K562 (cell line): ENCODE data around the gene GPR183. TPM values are rescaled to one million over a fixed set of nuclear protein-coding genes. Genes with fewer than 3 reads are reported as not detected.

Experiments used
- ATAC-seq: fragments of 200-7000 bp; cut with Tn5 transposase; 3 replicates; pipeline ENCODE4 v1.9.1; 2020; ENCODE audit warnings: moderate library complexity
- BruUV-seq: library from RNA; stranded (reverse); fragments of 400-500 nt; replicated peaks from 2 replicates; lab custom pipeline; 2021; lab: Mats Ljungman, UMichigan
- CTCF ChIA-PET: fragments of 300-600 bp; formaldehyde crosslinking; extraction: SDS; loops from one replicate; lab custom pipeline; 2021; ENCODE audit warnings: low intra/inter-chr PET ratio; lab: Yijun Ruan, JAX
- POLR2A ChIA-PET: fragments of 300-600, 350-650 bp; sonication (Branson Sonifier 250); formaldehyde crosslinking; extraction: SDS; loops from one replicate; lab custom pipeline; 2021; ENCODE audit warnings: antibody characterized with exemption, inconsistent platforms; lab: Yijun Ruan, JAX
- DNase-seq, 4 experiments: peaks; one replicate each; pipeline versions ENCODE4 v3.0.0 to v3.0.0-alpha.2; 2011 to 2018; ENCODE audit warnings: low spot score in 3 of 4, mixed read lengths in 3 of 4; ENCODE audit errors: extremely low read depth in 1 of 4
- FAIRE-seq: peaks from 2 replicates; lab custom pipeline; 2011; peaks lifted over from hg19 to GRCh38; lab: Jason Lieb, UNC
- H2AFZ ChIP-seq: 2 replicates; pipeline ENCODE4 v1.6.0; 2011; ENCODE audit warnings: low read depth, low read length, control low read depth, inconsistent platforms
- H3K27ac ChIP-seq: fragments of 200-600 bp; 3 replicates; pipeline ENCODE4 v1.8.0; 2011; ENCODE audit warnings: low read depth, mild to moderate bottlenecking, control low read depth, inconsistent platforms, low read length, moderate library complexity, mixed read lengths; ENCODE audit errors: extremely low read depth
- H3K27me3 ChIP-seq, 2 experiments: fragments of 300-600 bp in 1 of 2; 2 replicates in 1 of 2; 3 replicates in 1 of 2; pipeline versions ENCODE4 v1.6.0 to v1.8.0; 2011; ENCODE audit warnings: inconsistent platforms in 2 of 2, low read length in 2 of 2, mild to moderate bottlenecking in 1 of 2, mixed read lengths in 1 of 2, moderate library complexity in 1 of 2; ENCODE audit not compliant: control insufficient read depth in 2 of 2, insufficient read depth in 2 of 2
- H3K36me3 ChIP-seq: fragments of 300-600 bp; 3 replicates; pipeline ENCODE4 v1.8.0; 2011; ENCODE audit warnings: mild to moderate bottlenecking, low read length, inconsistent platforms; ENCODE audit not compliant: control insufficient read depth, insufficient read depth
- H3K4me1 ChIP-seq, 2 experiments: fragments of 200-600 bp in 1 of 2; replicated peaks in 1 of 2; 2 replicates in 1 of 2; 3 replicates in 1 of 2; pipeline versions ENCODE4 v1.5.1 to v1.8.0; 2011; ENCODE audit warnings: inconsistent platforms in 2 of 2, low read length in 2 of 2, mild to moderate bottlenecking in 1 of 2, mixed read lengths in 1 of 2, moderate library complexity in 1 of 2; ENCODE audit not compliant: control insufficient read depth in 2 of 2, insufficient read depth in 2 of 2
- H3K4me2 ChIP-seq: 2 replicates; pipeline ENCODE4 v1.6.1; 2011; ENCODE audit warnings: low read length, control low read depth, inconsistent platforms, mixed read lengths; ENCODE audit not compliant: insufficient read depth
- H3K4me3 ChIP-seq: fragments of 200-600 bp; sonication (generic), shearing (Covaris generic); 2 replicates; pipeline ENCODE4 v1.5.1; 2016; ENCODE audit warnings: control low read depth, inconsistent platforms
- H3K79me2 ChIP-seq: fragments of 200-600 bp; 3 replicates; pipeline ENCODE4 v1.8.0; 2011; ENCODE audit warnings: low read length, inconsistent platforms; ENCODE audit not compliant: control insufficient read depth, insufficient read depth
- H3K9ac ChIP-seq, 2 experiments: 2 replicates each; pipeline versions ENCODE4 v1.6.0 to v1.6.1; 2011; ENCODE audit warnings: low read depth in 2 of 2, low read length in 2 of 2, control low read depth in 1 of 2, inconsistent platforms in 1 of 2, mild to moderate bottlenecking in 1 of 2, mixed read lengths in 1 of 2; ENCODE audit not compliant: insufficient read depth in 1 of 2
- H3K9me1 ChIP-seq: one replicate; pipeline ENCODE4 v1.6.0; 2011; ENCODE audit warnings: inconsistent platforms, mild to moderate bottlenecking, low read length, moderate library complexity; ENCODE audit not compliant: control insufficient read depth, insufficient read depth
- H3K9me3 ChIP-seq: replicated peaks from 2 replicates; pipeline ENCODE4 v1.5.1; 2011; ENCODE audit warnings: low read depth, low read length, inconsistent platforms; ENCODE audit not compliant: control insufficient read depth, insufficient read depth
- H4K20me1 ChIP-seq: replicated peaks from 2 replicates; pipeline ENCODE4 v1.6.1; 2011; ENCODE audit warnings: low read length, inconsistent platforms, mixed read lengths; ENCODE audit not compliant: control insufficient read depth, insufficient read depth
- CBX2 ChIP-seq: fragments of 200-600 bp; sonication (generic); IDR thresholded peaks from one replicate; pipeline ENCODE4 v1.6.1; 2012; ENCODE audit warnings: mild to moderate bottlenecking, low read length, inconsistent platforms; ENCODE audit not compliant: insufficient read depth, poor library complexity, severe bottlenecking
- DPF2 ChIP-seq: fragments of 450-650 bp; IDR thresholded peaks from 2 replicates; pipeline ENCODE4 v1.6.1; 2016
- FOXM1 ChIP-seq, 2 experiments: fragments of 450-650 bp in 1 of 2; sonication (generic) in 1 of 2; formaldehyde crosslinking in 1 of 2; IDR thresholded peaks; 2 replicates each; pipeline versions ENCODE4 v1.6.1 to v1.9.0; 2017 to 2022; ENCODE audit warnings: low read depth in 2 of 2, mild to moderate bottlenecking in 2 of 2, missing genetic modification reagents in 1 of 2, moderate library complexity in 1 of 2
- GABPB2 ChIP-seq: fragments of 250-450 bp; sonication (Bioruptor Pico); conservative IDR thresholded peaks from 2 replicates; pipeline ENCODE4 v1.5.1; 2021; ENCODE audit warnings: mild to moderate bottlenecking
- NCOA1 ChIP-seq: fragments of 450-650 bp; IDR thresholded peaks from 2 replicates; pipeline ENCODE4 v1.6.1; 2016; ENCODE audit warnings: low read depth
- PATZ1 ChIP-seq: fragments of 250-450 bp; sonication (Bioruptor Pico); IDR thresholded peaks from 2 replicates; pipeline ENCODE4 v1.5.0; 2020; ENCODE audit warnings: mild to moderate bottlenecking, borderline replicate concordance
- SIX5 ChIP-seq, 2 experiments: IDR thresholded peaks; 2 replicates each; pipeline ENCODE4 v1.6.1; 2011; ENCODE audit warnings: low read length in 2 of 2, borderline replicate concordance in 1 of 2, low read depth in 1 of 2, mild to moderate bottlenecking in 1 of 2, moderate library complexity in 1 of 2; ENCODE audit not compliant: insufficient read depth in 1 of 2
- SMAD3 ChIP-seq: fragments of 450-650 bp; formaldehyde crosslinking; conservative IDR thresholded peaks from 2 replicates; pipeline ENCODE4 v1.4.0; 2020; ENCODE audit warnings: mild to moderate bottlenecking
- SMARCC2 ChIP-seq: fragments of 450-650 bp; IDR thresholded peaks from 2 replicates; pipeline ENCODE4 v1.6.1; 2017; ENCODE audit warnings: antibody characterized with exemption, moderate library complexity, mild to moderate bottlenecking, low read depth
- SRSF9 ChIP-seq: fragments of 200-400 bp; formaldehyde crosslinking; IDR thresholded peaks from 2 replicates; pipeline ENCODE4 v1.6.1; 2017; ENCODE audit warnings: low read depth, low read length, borderline replicate concordance
- ZNF165 ChIP-seq: fragments of 250-450 bp; sonication (Bioruptor Pico); IDR thresholded peaks from 2 replicates; pipeline ENCODE4 v1.4.0; 2020; ENCODE audit warnings: borderline replicate concordance
- WGBS: fragments of 100-300 bp; shearing (Covaris generic); methylation state at CpG from one replicate; pipeline ENCODE4 v1.1.6; 2016; ENCODE audit warnings: low coverage, mixed read lengths; ENCODE audit not compliant: insufficient coverage; ENCODE audit errors: missing lambda C conversion rate; 5-methylcytosine and 5-hydroxymethylcytosine counted together
- in situ Hi-C: fragments of 300-500 bp; cut with MboI; formaldehyde crosslinking; loops from 4 replicates; pipeline ENCODE4 v1.15.0; 2018; ENCODE audit warnings: inconsistent platforms, mixed read lengths
- intact Hi-C: fragments of 100-400 bp; cut with micrococcal nuclease; formaldehyde crosslinking; loops from 2 replicates; pipeline ENCODE4 v1.14.2; 2022
- polyA plus RNA-seq, 8 experiments: library from polyadenylated mRNA; depleted of rRNA in 4 of 8; stranded (reverse) in 5 of 8; unstranded in 3 of 8; fragments of >200 nt; fragmentation: Nextera tagmentation in 2 of 8; fragmentation: Illumina TruSeq in 1 of 8; extraction: Ambion mirVana in 2 of 8; extraction: Trizol in 1 of 8; gene quantifications; 2 replicates each; pipeline versions ENCODE4 v1.2.1 to v1.2.3, GENCODE V29; 2011 to 2014; ENCODE audit warnings: inconsistent platforms in 1 of 8, missing spikeins in 1 of 8
- total RNA-seq, 7 experiments: library from RNA; depleted of rRNA in 6 of 7; stranded (reverse); fragments of >200 nt in 6 of 7; fragmentation: Illumina TruSeq in 2 of 7; extraction: Trizol in 2 of 7; gene quantifications; 2 replicates each; pipeline versions ENCODE4 v1.2.1 to v1.2.3, GENCODE V29; 2011 to 2021; ENCODE audit warnings: low replicate concordance in 1 of 7
- TF ChIP-seq, protein P1 (sequence below), 2 experiments: IDR thresholded peaks; 2 replicates each; pipeline ENCODE4 v1.6.1; 2011; ENCODE audit warnings: borderline replicate concordance in 1 of 2, control low read depth in 1 of 2, low read depth in 1 of 2, low read length in 1 of 2, mild to moderate bottlenecking in 1 of 2, mixed read lengths in 1 of 2, moderate library complexity in 1 of 2; ENCODE audit not compliant: insufficient read depth in 1 of 2, insufficient read length in 1 of 2, poor library complexity in 1 of 2, severe bottlenecking in 1 of 2; ENCODE audit errors: extremely low read depth in 1 of 2

The GPR183 gene
- total and polyA plus RNA-seq, 9 of the 15 experiments (the other 6 are each of a cell fraction or from before 2014, with no cell fraction given): 1.3 to 10.2 (median 3.7) TPM

GRCh38 chr13:99271249-99271648 is 36.0 kb downstream of the GPR183 start (continued):
- no peak for TF ChIP-seq PATZ1 (CRISPR knock-in tag)

DNA sequence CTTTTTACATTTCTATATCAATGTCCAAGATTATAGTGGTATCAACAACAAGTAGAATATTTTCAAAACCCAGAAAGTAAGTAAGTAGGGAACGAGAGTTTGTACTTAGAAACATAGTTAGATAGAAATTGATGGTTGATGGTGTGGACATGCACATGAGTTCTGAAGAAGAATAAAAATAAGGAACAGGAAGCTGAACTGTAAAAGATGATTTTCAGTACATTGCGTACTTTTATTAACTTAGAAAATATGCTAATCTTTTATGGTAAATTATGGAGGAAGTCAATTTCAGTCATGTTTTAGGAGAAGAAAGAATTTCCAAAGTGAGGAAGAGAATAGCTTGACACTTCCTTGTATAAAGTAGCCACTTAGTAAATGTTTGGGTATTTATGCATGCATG is 36.7 kb downstream of the GPR183 start:
- Histone ChIP-seq H3K79me2 (peaks cover 29% of the 10 kb centered on the region), H3K27me3 (no peaks in the 10 kb centered on the region), H3K9ac (no peak overlapping the region), H3K4me3 (no peak overlapping the region), H3K36me3 (peaks cover 7% of the 10 kb centered on the region; the same call in 2 of the 3 replicates), H3K27ac (no peak overlapping the region), H4K20me1 (no peaks in the 10 kb centered on the region), H3K9me1 (no peaks in the 10 kb centered on the region), H3K4me2 (no peak overlapping the region), H3K4me1 (peaks cover 7 to 24% of the 10 kb centered on the region in 2 experiments; a peak in 3 of 5 replicates), H3K9me3 (no peaks in the 10 kb centered on the region), H2AFZ (no peak overlapping the region)
- 92% methylated on average over 2 of the region's 2 CpGs for WGBS
- BruUV-seq: no TSS peak
- DNase-seq (no peak), FAIRE-seq (no peak), ATAC-seq (no peak)
- TF ChIP-seq SMARCC2 (no peak), GABPB2 (no peak), CBX2 (no peak), SRSF9 (no peak), SIX5 (IDR thresholded peaks at IDR 0.05; ENCODE audit: borderline replicate concordance in 1 of 2, insufficient read depth in 1 of 2, low read depth in 1 of 2, low read length in 2 of 2) (no peak), DPF2 (no peak), SMAD3 (no peak), ZNF165 (CRISPR knock-in tag) (no peak), NCOA1 (no peak), FOXM1 (IDR thresholded peaks at IDR 0.05; ENCODE audit: low read depth) (no peak), FOXM1 (CRISPR knock-in tag; IDR thresholded peaks at IDR 0.05; ENCODE audit: low read depth) (no peak)
- TF ChIP-seq, protein P1, sequence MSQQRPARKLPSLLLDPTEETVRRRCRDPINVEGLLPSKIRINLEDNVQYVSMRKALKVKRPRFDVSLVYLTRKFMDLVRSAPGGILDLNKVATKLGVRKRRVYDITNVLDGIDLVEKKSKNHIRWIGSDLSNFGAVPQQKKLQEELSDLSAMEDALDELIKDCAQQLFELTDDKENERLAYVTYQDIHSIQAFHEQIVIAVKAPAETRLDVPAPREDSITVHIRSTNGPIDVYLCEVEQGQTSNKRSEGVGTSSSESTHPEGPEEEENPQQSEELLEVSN (IDR thresholded peaks at IDR 0.05; ENCODE audit: borderline replicate concordance in 1 of 2, extremely low read depth in 1 of 2, insufficient read depth in 1 of 2, insufficient read length in 1 of 2, low read depth in 1 of 2, low read length in 1 of 2, poor library complexity in 1 of 2, severe bottlenecking in 1 of 2): no peak
- CTCF ChIA-PET: interaction anchor here (1.3 to 5.6 kb wide), 2 partner anchors 165 to 170 kb away, joined by 3 to 73 read pairs; no protein-coding TSS in a partner anchor
- POLR2A ChIA-PET: no interaction called here
- in situ Hi-C loops: no loop called here
- intact Hi-C loops: loop anchor here (5.0 kb wide), 1 partner anchor 97 kb away; no protein-coding TSS in a partner anchor
